Activated naive CD4-positive, alpha-beta T cell treated with anti-CD3 and anti-CD28 coated beads for 36 hours (primary cell): ENCODE data around the gene ARID4B. TPM values are rescaled to one million over a fixed set of nuclear protein-coding genes. Genes with fewer than 3 reads are reported as not detected.
"Not testable (repeated sequence)": the region's sequence is repeated elsewhere in the genome, so short reads cannot be mapped to it uniquely, and the experiment has no call there.

Experiments
- CTCF ChIA-PET: fragments of 350-600 bp; sonication (Branson Sonifier 250); formaldehyde crosslinking; loops from one replicate; lab custom pipeline; 2021; ENCODE audit warnings: antibody characterized with exemption; lab: Charles Lee
- DNase-seq: peaks from one replicate; pipeline ENCODE4 v3.0.0-alpha.2; 2020
- H3K27ac Mint-ChIP-seq: one replicate; pipeline ENCODE4 v1.8.0; 2021; ENCODE audit warnings: mild to moderate bottlenecking, mixed read lengths
- H3K27me3 Mint-ChIP-seq: one replicate; pipeline ENCODE4 v1.8.0; 2021; ENCODE audit warnings: low read depth, mixed read lengths
- H3K36me3 Mint-ChIP-seq: one replicate; pipeline ENCODE4 v1.8.0; 2021; ENCODE audit warnings: low read depth, mixed read lengths
- H3K4me1 Mint-ChIP-seq: one replicate; pipeline ENCODE4 v1.8.0; 2021; ENCODE audit warnings: low read depth, mixed read lengths
- H3K4me3 Mint-ChIP-seq: one replicate; pipeline ENCODE4 v1.8.0; 2021; ENCODE audit warnings: mild to moderate bottlenecking, moderate library complexity, mixed read lengths
- H3K9me3 Mint-ChIP-seq: one replicate; pipeline ENCODE4 v1.8.0; 2021; ENCODE audit warnings: mixed read lengths
- intact Hi-C: fragments of 100-400 bp; cut with micrococcal nuclease; formaldehyde crosslinking; loops from one replicate; pipeline ENCODE4 v1.15.1; 2023
- total RNA-seq, 2 experiments: library from RNA; stranded (reverse); gene quantifications; one replicate each; pipeline ENCODE4 v1.2.3, GENCODE V29; 2021

The ARID4B gene
- total RNA-seq, 2 experiments from 2014 or later, result 39.9 to 43.8 TPM

DNA sequence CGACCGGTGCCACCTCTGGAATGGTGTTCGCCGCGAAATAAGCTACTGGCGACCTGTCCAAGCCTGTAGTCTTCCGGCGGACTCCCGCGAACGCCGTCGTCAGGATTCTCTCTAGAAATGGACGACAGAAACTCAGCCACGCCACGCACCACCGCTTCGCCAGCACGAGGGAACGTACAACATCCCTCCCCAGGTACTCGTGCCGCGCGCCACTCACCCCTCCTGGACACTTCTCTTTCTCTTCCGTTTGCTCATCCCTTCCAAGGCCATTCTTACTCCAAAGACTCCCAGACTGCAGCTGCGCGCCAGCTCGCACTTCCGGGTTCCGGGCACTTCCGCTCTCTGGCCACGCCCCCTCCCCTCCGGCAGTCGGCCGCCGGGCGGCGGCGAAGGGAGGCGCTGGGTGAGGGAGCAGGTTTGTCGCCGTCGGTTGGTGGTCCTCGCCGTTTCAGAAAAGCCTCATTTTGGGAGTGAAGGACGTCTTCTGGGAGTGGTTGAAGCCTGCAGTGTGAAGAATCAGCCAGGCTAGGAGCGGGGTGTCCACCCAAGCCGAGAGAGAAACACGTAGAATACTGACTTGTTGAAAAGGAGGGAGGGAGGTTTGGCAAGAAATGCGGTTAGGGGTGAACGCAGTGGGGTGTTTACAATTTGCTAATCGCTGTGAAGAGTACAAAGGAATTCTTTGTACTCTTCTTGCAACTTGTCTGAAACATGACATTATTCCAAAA lies 166.9 kb downstream of the ARID4B start, which contains the start of gene RBM34:
Gene RBM34 (minus strand): TSS at position 294 of the 728 bp plus-strand sequence. CDS start 24 bp downstream, at position 270.
- CTCF ChIA-PET, result interaction anchor here (0.7 to 1.3 kb wide), 5 partner anchors 8 to 344 kb away, joined by 3 to 5 read pairs (median 4); no protein-coding TSS in a partner anchor
- Mint-ChIP-seq H3K9me3 (peaks cover 3% of the 10 kb centered on the region), H3K36me3 (peaks cover 19% of the 10 kb centered on the region), H3K4me3 (peak within 1 kb of the TSS; percentile 100), H3K27ac (peak within 1 kb of the TSS; percentile 99), H3K27me3 (no peaks in the 10 kb centered on the region), H3K4me1 (peaks cover 26% of the 10 kb centered on the region)
- intact Hi-C loops, result loop anchor here (1.0 to 10.0 kb wide), 9 partner anchors 33 to 1634 kb away; partner anchors contain the start of genes ARID4B, B3GALNT2, GGPS1 and LGALS8
- peak; percentile 94 for DNase-seq

DNA sequence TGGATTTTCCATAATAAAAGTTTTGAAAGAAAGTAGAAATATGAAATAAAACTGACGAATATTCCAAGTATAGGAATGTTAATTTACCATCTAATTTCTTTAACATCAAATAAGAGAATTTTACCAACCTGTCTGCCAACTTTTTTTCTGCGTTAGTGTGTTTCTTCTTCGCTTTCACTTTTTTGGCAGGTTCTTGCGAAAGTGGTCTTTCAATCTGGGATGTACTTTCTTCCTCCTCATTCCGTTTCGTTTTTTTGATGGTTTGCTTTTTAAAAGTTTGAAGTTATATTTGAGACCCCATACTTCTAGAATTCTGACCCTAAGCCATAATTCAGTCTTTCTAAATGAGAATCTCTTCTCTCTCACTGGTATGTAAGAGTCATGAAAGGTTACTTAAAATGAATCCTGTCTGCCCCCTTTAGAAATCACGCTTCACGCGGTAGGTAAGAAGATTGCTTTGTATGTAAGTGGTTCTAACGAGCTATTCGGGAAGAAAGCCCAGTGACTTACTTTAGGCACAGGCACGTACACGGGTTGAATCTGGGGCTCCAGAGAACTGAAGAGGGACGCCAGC lies 167.5 kb downstream of the ARID4B start:
- H3K4me1 Mint-ChIP-seq, result peaks cover 26% of the 10 kb centered on the region
- no peak for DNase-seq
- no peaks in the 10 kb centered on the region for H3K27me3 Mint-ChIP-seq
- peak overlapping the region; percentile 100 for H3K4me3 Mint-ChIP-seq
- peaks cover 22% of the 10 kb centered on the region for H3K36me3 Mint-ChIP-seq
- H3K27ac Mint-ChIP-seq, result peak overlapping the region; percentile 99
- intact Hi-C loops, result loop anchor here (2.0 to 10.0 kb wide), 3 partner anchors 206 to 1634 kb away; partner anchors contain the start of genes LGALS8, MTR and TBCE
- peaks cover 3% of the 10 kb centered on the region for H3K9me3 Mint-ChIP-seq
- CTCF ChIA-PET, result interaction anchor here (0.7 to 1.3 kb wide), 5 partner anchors 8 to 344 kb away, joined by 3 to 5 read pairs (median 4); no protein-coding TSS in a partner anchor

- intact Hi-C loops, result loop anchor here (2.0 to 10.0 kb wide), 3 partner anchors 207 to 1635 kb away; partner anchors contain the start of genes LGALS8, MTR and TBCE
- peaks cover 23% of the 10 kb centered on the region for H3K36me3 Mint-ChIP-seq
- DNase-seq, H3K27me3 Mint-ChIP-seq, H3K9me3 Mint-ChIP-seq: not testable (repeated sequence)
- peak overlapping the region; percentile 76 for H3K27ac Mint-ChIP-seq
- H3K4me3 Mint-ChIP-seq, result peak overlapping the region; percentile 100
- peaks cover 26% of the 10 kb centered on the region for H3K4me1 Mint-ChIP-seq
- CTCF ChIA-PET, result interaction anchor here (1.3 kb wide), 1 partner anchor 57 kb away, joined by 4 read pairs; no protein-coding TSS in a partner anchor
Observed at GRCh38 chr1:235159930-235160329, 168.0 kb downstream of the ARID4B start.

- intact Hi-C loops, H3K27me3 Mint-ChIP-seq, H3K9me3 Mint-ChIP-seq, DNase-seq: not testable (repeated sequence)
- Mint-ChIP-seq H3K36me3 (peaks cover 26% of the 10 kb centered on the region), H3K4me3 (peak overlapping the region; percentile 100), H3K27ac (peak overlapping the region; percentile 10), H3K4me1 (peaks cover 33% of the 10 kb centered on the region)
- CTCF ChIA-PET, result interaction anchor here (0.6 to 0.8 kb wide), 3 partner anchors 32 to 257 kb away, joined by 4 to 7 read pairs (median 4); no protein-coding TSS in a partner anchor
Observed at GRCh38 chr1:235159284-235159683, 168.7 kb downstream of the ARID4B start.

- Mint-ChIP-seq H3K9me3 (no peaks in the 10 kb centered on the region), H3K4me1 (peaks cover 33% of the 10 kb centered on the region), H3K27me3 (no peaks in the 10 kb centered on the region), H3K4me3 (no peak overlapping the region), H3K27ac (no peak overlapping the region), H3K36me3 (peaks cover 31% of the 10 kb centered on the region)
- no peak for DNase-seq
- CTCF ChIA-PET, result interaction anchor here (0.6 to 0.8 kb wide), 3 partner anchors 33 to 258 kb away, joined by 4 to 7 read pairs (median 4); no protein-coding TSS in a partner anchor
- intact Hi-C loops, result no loop called here
Observed at GRCh38 chr1:235158680-235159079, 169.3 kb downstream of the ARID4B start.

DNA sequence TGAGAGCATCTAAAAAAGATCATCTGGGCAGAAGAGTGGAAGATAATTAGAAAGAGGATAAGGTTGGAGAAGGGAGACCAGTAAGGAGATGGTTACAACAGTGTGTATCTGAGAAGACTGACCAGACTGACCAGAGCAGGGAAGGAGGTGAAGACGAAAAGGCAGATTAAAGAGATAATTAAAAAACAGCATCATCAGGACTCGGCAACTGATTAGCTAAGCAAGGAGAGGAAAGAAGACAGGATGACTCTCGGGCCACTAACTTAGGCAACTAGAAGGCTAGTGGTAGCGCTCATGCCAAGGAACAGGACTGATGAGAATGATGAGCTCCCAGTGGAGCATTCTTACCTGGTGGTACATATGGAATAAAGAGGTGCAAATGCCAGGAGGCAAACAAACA lies 170.8 kb downstream of the ARID4B start:
- Mint-ChIP-seq H3K4me1 (peaks cover 38% of the 10 kb centered on the region), H3K4me3 (no peak overlapping the region), H3K27ac (no peak overlapping the region), H3K9me3 (no peaks in the 10 kb centered on the region), H3K27me3 (no peaks in the 10 kb centered on the region), H3K36me3 (peaks cover 40% of the 10 kb centered on the region)
- intact Hi-C loops, result no loop called here
- CTCF ChIA-PET, result interaction anchor here (0.5 to 1.7 kb wide), 4 partner anchors 10 to 259 kb away, joined by 3 to 7 read pairs (median 4); no protein-coding TSS in a partner anchor
- no peak for DNase-seq

GRCh38 chr1:235156740-235157139 lies 171.2 kb downstream of the ARID4B start:
- Mint-ChIP-seq H3K4me1 (peaks cover 33% of the 10 kb centered on the region), H3K9me3 (no peaks in the 10 kb centered on the region), H3K27me3 (no peaks in the 10 kb centered on the region), H3K36me3 (peaks cover 40% of the 10 kb centered on the region), H3K4me3 (no peak overlapping the region), H3K27ac (no peak overlapping the region)
- no peak for DNase-seq
- CTCF ChIA-PET, result interaction anchor here (0.6 to 1.7 kb wide), 3 partner anchors 24 to 260 kb away, joined by 3 to 7 read pairs (median 3); no protein-coding TSS in a partner anchor
- intact Hi-C loops, result no loop called here

GRCh38 chr1:235156265-235156664 lies 171.7 kb downstream of the ARID4B start:
- Mint-ChIP-seq H3K4me3 (no peak overlapping the region), H3K27ac (no peak overlapping the region), H3K27me3 (no peaks in the 10 kb centered on the region), H3K4me1 (peaks cover 33% of the 10 kb centered on the region), H3K9me3 (no peaks in the 10 kb centered on the region), H3K36me3 (peaks cover 43% of the 10 kb centered on the region)
- intact Hi-C loops, result no loop called here
- no peak for DNase-seq
- CTCF ChIA-PET, result interaction anchor here (0.6 to 1.7 kb wide), 3 partner anchors 25 to 260 kb away, joined by 3 to 7 read pairs (median 3); no protein-coding TSS in a partner anchor

DNA sequence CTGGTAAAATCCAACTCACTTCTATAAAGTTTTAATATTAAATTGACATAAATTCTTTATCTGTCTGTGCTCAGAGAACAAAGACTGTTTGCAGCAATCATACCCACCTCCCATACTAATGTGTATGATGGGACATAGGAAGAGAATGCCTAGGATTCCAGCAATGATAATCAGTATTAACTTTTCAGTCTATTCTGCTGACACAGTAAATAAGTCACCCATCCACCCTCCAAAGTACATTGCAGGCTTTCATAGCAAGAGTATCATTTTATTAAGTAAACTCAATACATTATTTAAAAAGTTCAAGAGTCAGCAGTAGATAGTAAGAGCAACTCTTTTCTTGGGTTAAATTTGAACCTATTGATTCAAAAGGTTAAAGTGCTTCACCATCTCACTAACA lies 175.7 kb downstream of the ARID4B start:
- intact Hi-C loops, result no loop called here
- no peak overlapping the region for H3K4me3 Mint-ChIP-seq
- peaks cover 43% of the 10 kb centered on the region for H3K36me3 Mint-ChIP-seq

GRCh38 chr1:235151033-235151432 lies 176.9 kb downstream of the ARID4B start:
- no peaks in the 10 kb centered on the region for H3K9me3 Mint-ChIP-seq
- H3K4me1 Mint-ChIP-seq, result peaks cover 39% of the 10 kb centered on the region
- CTCF ChIA-PET, result no interaction called here
- intact Hi-C loops, result no loop called here
- no peaks in the 10 kb centered on the region for H3K27me3 Mint-ChIP-seq
- no peak for DNase-seq
- H3K4me3 Mint-ChIP-seq, result no peak overlapping the region
- H3K27ac Mint-ChIP-seq, result no peak overlapping the region
- peaks cover 45% of the 10 kb centered on the region for H3K36me3 Mint-ChIP-seq

More for the DNA sequence above, 175.7 kb downstream of the ARID4B start:
- CTCF ChIA-PET, result interaction anchor here (0.6 to 1.2 kb wide), 4 partner anchors 8 to 89 kb away, joined by 3 to 5 read pairs (median 5); partner anchors contain the start of gene RBM34
- no peaks in the 10 kb centered on the region for H3K9me3 Mint-ChIP-seq
- no peak for DNase-seq
- no peak overlapping the region for H3K27ac Mint-ChIP-seq
- H3K27me3 Mint-ChIP-seq, result no peaks in the 10 kb centered on the region
- H3K4me1 Mint-ChIP-seq, result peaks cover 34% of the 10 kb centered on the region

DNA sequence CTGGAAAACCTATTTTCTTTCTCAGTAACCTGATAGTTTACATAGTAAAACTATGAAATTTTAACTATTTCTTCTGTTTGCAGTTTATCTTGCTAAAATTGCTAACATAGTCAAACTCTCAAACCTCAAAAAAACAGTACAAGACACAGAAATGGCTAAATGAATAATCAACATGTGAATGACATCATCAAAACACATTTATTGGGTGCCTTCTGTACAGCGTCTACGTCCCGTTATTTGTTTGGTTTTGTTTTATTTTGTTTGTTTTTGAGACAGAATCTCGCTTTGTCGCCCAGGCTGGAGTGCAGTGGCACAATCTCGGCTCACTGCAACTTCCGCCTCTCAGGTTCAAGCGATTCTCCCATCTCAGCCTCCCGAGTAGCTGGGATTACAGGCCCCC lies 178.2 kb downstream of the ARID4B start:
- no peak overlapping the region for H3K4me3 Mint-ChIP-seq
- H3K4me1 Mint-ChIP-seq, result peaks cover 38% of the 10 kb centered on the region
- intact Hi-C loops, result no loop called here
- no peak for DNase-seq
- H3K27me3 Mint-ChIP-seq, result no peaks in the 10 kb centered on the region
- CTCF ChIA-PET, result interaction anchor here (1.2 kb wide), 1 partner anchor 8 kb away, joined by 4 read pairs; no protein-coding TSS in a partner anchor
- no peak overlapping the region for H3K27ac Mint-ChIP-seq
- no peaks in the 10 kb centered on the region for H3K9me3 Mint-ChIP-seq
- peaks cover 49% of the 10 kb centered on the region for H3K36me3 Mint-ChIP-seq

GRCh38 chr1:235147269-235147668 lies 180.7 kb downstream of the ARID4B start:
- H3K36me3 Mint-ChIP-seq, result peaks cover 43% of the 10 kb centered on the region
- H3K27me3 Mint-ChIP-seq, result no peaks in the 10 kb centered on the region
- intact Hi-C loops, result no loop called here
- H3K4me1 Mint-ChIP-seq, result peaks cover 26% of the 10 kb centered on the region
- H3K9me3 Mint-ChIP-seq, result no peaks in the 10 kb centered on the region
- H3K4me3 Mint-ChIP-seq, result no peak overlapping the region
- DNase-seq, result no peak
- H3K27ac Mint-ChIP-seq, result no peak overlapping the region
- CTCF ChIA-PET, result interaction anchor here (1.3 kb wide), 1 partner anchor 269 kb away, joined by 3 read pairs; no protein-coding TSS in a partner anchor
